Measurements from ENCODE around the gene GLRA1.
"Not testable (repeated sequence)": the region's sequence is repeated elsewhere in the genome, so short reads cannot be mapped to it uniquely, and the experiment has no call there.

GLRA1 gene

GRCh38 chr5:151913425-151913824, 11.2 kb downstream of the GLRA1 start:
- DNase-seq (ENCODE audit: low read depth in 2 of 2) = no peak

- no peak for DNase-seq (ENCODE audit: low read depth in 2 of 2)
These were observed 12.3 kb downstream of the GLRA1 start for GRCh38 chr5:151912360-151912759.

DNA sequence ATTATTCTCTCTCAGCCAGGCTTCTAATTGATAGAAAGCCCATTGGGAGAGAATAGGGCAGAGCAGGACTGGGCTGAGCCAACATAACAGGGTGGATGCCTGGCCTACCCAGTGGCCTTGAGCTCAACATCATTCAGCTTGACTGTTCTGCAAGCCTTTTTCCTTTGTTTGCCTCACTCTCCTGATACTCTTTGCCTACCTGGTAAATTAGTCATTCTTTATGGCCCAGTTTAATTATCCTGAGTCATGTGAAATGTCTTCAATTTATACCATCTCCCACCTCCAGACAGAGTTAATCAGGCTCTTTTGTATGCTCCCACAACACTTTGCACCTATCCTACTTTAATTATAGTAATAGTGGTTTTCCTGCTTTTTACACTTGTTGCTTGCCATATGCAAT, 13.6 kb downstream of the GLRA1 start:
- DNase-seq (ENCODE audit: low read depth in 2 of 2) = no peak

GRCh38 chr5:151909628-151910027, 15.0 kb downstream of the GLRA1 start:
- DNase-seq (ENCODE audit: low read depth in 2 of 2) = no peak

GRCh38 chr5:151906246-151906645, 18.4 kb downstream of the GLRA1 start:
- no peak for DNase-seq (ENCODE audit: low read depth in 2 of 2)

DNA sequence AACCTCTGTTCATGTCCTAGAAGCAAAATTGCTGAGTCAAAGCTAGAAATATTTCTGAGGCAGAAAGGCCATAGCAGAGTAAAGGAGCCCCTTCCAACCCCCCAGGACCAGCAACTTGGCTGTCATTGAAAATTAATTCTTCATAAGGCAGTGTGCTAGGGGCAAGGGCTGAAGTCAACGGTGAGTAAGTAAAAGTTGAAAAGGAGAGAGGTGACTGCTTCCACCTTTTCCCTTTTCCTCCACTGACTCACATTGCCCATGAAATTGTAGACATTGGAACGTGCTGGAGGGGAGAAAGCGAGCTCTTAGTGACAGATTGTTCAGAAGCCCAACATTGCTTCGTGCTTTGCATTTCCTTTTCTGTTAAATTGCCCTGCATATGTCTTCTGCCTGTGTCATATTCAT, 19.1 kb downstream of the GLRA1 start:
- no peak for DNase-seq (ENCODE audit: low read depth in 2 of 2)

- no peak for DNase-seq (ENCODE audit: low read depth in 2 of 2)
These were observed 19.7 kb downstream of the GLRA1 start for GRCh38 chr5:151904909-151905308.

- no peak for DNase-seq (ENCODE audit: low read depth in 2 of 2)
These were observed 20.5 kb downstream of the GLRA1 start for GRCh38 chr5:151904127-151904526.

DNA sequence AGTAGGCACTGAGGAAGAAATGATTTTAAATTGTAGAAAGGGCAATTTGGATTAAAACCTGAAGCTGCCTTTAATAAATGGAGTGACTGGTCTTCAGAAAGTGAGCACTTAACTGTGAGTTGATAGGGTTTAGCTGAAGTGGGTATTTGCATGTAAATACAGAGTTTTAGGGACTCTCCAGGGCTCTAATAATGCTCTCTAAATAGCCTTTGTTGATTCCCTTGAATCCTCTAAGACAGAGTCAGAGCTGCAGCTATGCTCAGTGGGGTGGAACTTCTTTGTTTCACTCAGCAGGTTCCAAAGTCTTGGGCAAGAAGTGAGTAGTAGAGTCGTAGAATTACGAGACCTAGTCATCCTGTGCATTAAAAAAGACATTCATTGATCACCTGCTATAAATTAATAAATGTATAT, 21.4 kb downstream of the GLRA1 start:
- no peak for DNase-seq (ENCODE audit: low read depth in 2 of 2)

GRCh38 chr5:151902215-151902614, 22.4 kb downstream of the GLRA1 start:
- no peak for DNase-seq (ENCODE audit: low read depth in 2 of 2)

DNA sequence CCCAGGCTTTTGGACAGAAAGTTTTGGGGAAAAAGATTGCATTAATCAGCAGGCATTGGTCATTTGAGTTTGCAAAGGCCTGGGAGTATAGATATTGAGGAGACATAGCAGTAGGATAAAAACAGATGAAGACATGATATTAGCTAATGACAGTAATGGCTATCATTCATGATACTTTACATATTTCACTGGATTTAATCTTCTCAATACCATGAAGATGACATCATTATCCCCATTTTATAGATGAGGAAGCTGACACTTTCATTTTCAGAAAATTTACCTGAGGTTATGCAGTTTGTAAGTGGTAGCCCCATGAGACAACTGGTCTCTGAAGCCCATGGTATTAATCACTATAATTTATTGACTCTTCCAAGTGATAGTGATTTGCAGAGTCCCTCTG, 23.0 kb downstream of the GLRA1 start:
- no peak for DNase-seq (ENCODE audit: low read depth in 2 of 2)

DNA sequence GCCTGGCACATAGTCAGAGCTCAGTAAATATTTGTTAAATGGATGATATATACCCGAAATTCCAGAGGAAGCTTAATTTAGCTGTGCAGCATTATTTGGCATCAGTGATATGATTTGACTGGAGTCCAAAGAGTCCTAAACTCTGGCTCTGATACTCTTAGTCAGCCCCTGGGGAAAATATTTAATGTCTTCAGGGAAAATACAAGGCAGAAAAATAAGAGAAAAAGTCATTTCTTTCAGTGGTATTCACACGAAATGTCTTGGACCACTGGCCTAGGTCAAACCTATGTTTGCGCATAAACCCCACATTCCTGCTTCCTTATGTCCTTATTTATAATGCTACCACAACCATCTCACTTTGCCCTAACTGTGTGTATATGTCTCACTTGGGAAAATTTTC, 23.8 kb downstream of the GLRA1 start:
- no peak for DNase-seq (ENCODE audit: low read depth in 2 of 2)

DNA sequence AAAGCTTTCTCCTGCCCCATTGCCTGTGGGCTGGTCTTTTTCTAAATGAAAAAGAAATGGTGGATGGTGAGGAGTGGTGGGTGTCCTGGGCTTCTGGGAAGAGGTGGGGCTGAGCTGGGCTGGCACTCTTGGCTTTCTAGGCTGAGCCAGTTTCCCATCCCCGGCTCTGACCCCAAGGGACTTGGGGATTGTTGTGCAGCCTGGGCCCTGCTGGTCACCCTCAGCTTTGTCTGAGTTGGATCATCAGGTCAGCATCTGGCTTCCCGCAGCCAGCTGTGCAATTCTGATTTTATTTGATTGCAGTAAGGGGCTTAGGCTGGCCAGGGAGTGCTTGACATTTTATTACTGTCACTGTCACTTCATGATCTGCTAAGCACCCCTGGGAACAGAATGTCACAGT, 25.3 kb downstream of the GLRA1 start:
- DNase-seq (ENCODE audit: low read depth in 2 of 2) = no peak

- DNase-seq (ENCODE audit: low read depth in 2 of 2) = no peak
These were observed 26.8 kb downstream of the GLRA1 start for GRCh38 chr5:151897896-151898295.

DNA sequence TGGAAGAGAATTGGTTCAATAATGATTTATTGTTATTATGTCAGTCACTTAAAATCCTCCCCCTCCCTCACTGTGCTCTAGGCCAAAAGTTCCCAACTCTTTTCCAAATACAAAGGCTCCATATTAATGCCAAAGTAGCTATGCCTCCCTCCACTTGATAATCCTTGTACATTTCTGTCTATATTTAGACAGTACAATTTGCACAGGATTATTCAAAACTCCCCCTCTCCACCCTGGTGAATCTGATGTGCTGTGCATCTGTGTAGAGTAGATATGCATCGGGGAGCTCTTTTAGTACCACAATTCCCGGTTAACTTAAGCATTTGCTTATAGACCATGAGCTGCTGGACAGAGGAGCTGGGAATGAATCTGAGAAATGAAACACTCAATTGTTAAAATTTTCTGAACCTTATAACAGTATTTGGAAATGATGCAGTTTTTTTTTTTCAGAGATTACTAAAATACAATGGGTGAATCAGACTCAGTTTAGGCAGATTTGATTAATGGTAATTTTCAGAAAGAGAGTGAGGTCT, 27.6 kb downstream of the GLRA1 start:
- DNase-seq (ENCODE audit: low read depth in 2 of 2) = no peak

DNA sequence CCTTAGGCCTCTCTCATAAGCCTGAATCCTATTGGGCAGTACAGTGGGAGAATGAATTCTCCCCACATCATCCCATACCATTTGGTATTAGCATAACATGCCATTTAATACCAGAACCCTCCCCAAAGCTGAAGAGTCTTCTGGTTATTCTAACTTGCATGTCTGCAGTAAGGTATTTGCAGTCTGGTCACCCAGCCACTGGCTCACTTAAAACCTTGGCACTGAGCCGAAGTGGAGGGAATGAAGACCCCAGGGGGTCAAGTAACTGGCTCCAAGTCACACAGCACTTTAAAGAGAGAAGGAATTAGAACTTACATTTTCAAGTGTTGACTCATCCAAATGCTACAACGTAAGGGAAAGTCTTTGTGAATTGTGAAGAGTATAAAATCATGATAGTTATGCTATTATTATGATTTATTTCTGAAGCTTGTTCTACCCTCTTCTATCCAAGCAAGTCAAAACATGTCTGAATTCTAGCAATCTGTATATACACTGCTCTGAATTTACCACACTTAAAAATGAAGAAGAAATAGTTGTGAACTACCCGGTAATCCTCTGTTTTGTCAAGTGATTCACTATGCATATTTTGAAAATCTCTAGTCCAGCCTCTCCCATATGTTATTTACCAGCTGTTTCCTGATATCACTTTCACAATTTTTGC, 28.5 kb downstream of the GLRA1 start:
- no peak for DNase-seq (ENCODE audit: low read depth in 2 of 2)

GRCh38 chr5:151895660-151896030, 29.0 kb downstream of the GLRA1 start:
- no peak for DNase-seq (ENCODE audit: low read depth in 2 of 2)

DNA sequence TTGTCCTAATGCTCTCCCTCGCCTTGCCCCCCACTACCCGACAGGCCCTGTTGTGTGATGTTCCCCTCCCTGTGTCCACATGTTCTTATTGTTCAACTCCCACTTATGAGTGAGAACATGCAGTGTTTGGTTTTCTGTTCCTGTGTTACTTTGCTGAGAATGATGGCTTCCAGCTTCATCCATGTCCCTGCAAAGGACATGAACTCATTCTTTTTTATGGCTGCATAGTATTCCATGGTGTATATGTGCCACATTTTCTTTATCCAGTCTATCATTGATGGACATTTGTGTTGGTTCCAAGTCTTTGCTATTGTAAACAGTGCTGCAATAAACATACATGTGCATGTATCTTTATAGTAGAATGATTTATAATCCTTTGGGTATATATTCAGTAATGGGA, 31.2 kb downstream of the GLRA1 start:
- not testable (repeated sequence) for DNase-seq (ENCODE audit: low read depth in 2 of 2)

- no peak for DNase-seq (ENCODE audit: low read depth in 2 of 2)
These were observed 32.3 kb downstream of the GLRA1 start for GRCh38 chr5:151892393-151892792.

DNA sequence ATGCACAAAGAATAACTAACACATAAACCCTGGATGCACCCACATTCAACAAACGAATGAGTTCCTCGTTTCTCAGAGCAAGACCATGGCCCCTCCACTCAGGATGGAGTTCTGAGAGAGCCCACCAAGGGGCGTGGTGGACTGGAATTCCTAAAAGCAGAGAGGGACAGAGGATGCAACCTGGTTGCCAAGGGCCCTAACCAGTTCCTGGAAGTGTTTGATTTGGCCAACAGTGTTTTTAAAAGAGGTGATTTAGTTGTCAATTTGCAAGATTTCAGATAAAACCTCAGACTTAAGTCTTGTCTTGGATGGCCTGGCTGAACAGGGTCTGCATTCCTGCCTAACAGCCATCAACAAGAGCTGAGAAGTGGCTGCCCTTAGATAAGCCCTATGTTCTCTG, 34.4 kb downstream of the GLRA1 start:
- DNase-seq (ENCODE audit: low read depth in 2 of 2) = no peak

- DNase-seq (ENCODE audit: low read depth in 2 of 2) = no peak
These were observed 35.0 kb downstream of the GLRA1 start for GRCh38 chr5:151889614-151890013.

DNA sequence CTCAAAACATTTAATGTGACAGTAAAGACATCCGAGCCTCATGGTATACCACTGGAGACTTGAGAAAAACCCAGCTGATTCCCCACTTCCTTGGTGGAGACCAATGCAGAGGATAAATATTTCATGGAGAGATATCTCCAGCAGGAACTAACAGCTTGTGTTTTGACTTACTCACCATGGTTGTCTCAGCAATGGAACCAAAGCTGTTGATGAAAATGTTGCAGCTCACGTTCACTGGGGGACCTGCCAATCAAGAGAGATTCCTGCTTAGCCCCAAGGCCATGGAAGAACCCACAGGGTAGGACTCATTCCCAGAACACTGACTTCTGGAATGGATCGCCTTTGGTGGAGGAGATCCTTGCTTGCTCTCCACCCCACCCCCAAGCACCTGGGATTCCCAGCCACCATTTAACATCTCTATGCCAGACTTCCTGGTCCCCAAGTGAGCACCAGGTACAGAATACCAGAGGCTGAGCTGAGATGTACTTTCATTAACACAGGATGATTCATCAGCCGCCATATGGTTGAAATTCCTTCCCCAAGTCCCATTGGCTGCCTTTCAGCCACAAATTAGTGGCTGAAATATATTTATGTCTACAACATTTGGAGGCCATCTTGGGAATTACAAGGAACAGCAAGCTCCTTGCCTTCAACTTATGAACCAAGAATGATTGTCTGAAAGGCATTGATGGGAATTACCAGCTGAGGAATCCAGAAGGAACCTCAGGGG, 37.9 kb downstream of the GLRA1 start:
- DNase-seq (ENCODE audit: low read depth in 2 of 2) = no peak

GRCh38 chr5:151885138-151885908, 39.3 kb downstream of the GLRA1 start:
- no peak for DNase-seq (ENCODE audit: low read depth in 2 of 2)
